T-helper 2 cell treated with Interferon-gamma antibody and Interleukin-4, amounts not matched to agents 5 μg/mL and 100 μg/mL, for 36 hours (primary cell): ENCODE results near the gene HIPK2.

ENCODE experiments used
- DNase-seq: peaks from one replicate; pipeline ENCODE4 v3.0.0; 2021; ENCODE audit warnings: low spot score
- H3K27ac Mint-ChIP-seq: one replicate; pipeline ENCODE4 v1.8.0; 2021; ENCODE audit warnings: mild to moderate bottlenecking, mixed read lengths
- H3K27me3 Mint-ChIP-seq: one replicate; pipeline ENCODE4 v1.8.0; 2021; ENCODE audit warnings: low read depth, mixed read lengths
- H3K36me3 Mint-ChIP-seq: one replicate; pipeline ENCODE4 v1.8.0; 2021; ENCODE audit warnings: low read depth, mixed read lengths
- H3K4me1 Mint-ChIP-seq: one replicate; pipeline ENCODE4 v1.8.0; 2021; ENCODE audit warnings: low read depth, mixed read lengths
- H3K4me3 Mint-ChIP-seq: one replicate; pipeline ENCODE4 v1.8.0; 2022; ENCODE audit warnings: mild to moderate bottlenecking, moderate library complexity, mixed read lengths
- H3K9me3 Mint-ChIP-seq: one replicate; pipeline ENCODE4 v1.8.0; 2021; ENCODE audit warnings: mixed read lengths

HIPK2 gene

GRCh38 chr7:139777948-139778841 lies at the start of gene HIPK2:
Gene HIPK2 (minus strand): TSS chr7:139777998. CDS start chr7:139777623, 375 bp downstream.
- Mint-ChIP-seq H3K4me1 (peaks cover 38% of the 10 kb centered on the region), H3K27ac (peak within 1 kb of the TSS; percentile 97), H3K27me3 (peaks cover 18% of the 10 kb centered on the region)

GRCh38 chr7:139827042-139827441 lies 49.2 kb upstream of the HIPK2 start:
- no peak overlapping the region for H3K27ac Mint-ChIP-seq
- no peak overlapping the region for H3K4me3 Mint-ChIP-seq
- H3K4me1 Mint-ChIP-seq: peaks cover 20% of the 10 kb centered on the region
- no peak for DNase-seq
- H3K36me3 Mint-ChIP-seq: no peaks in the 10 kb centered on the region
- H3K27me3 Mint-ChIP-seq: peaks cover 18% of the 10 kb centered on the region
- H3K9me3 Mint-ChIP-seq: no peaks in the 10 kb centered on the region

More at GRCh38 chr7:139777948-139778841, at the start of gene HIPK2:
- H3K9me3 Mint-ChIP-seq: no peaks in the 10 kb centered on the region
- peak; percentile 68 for DNase-seq
- peaks cover 5% of the 10 kb centered on the region for H3K36me3 Mint-ChIP-seq
- H3K4me3 Mint-ChIP-seq: peak within 1 kb of the TSS; percentile 96

GRCh38 chr7:139825666-139826290 lies 48.0 kb upstream of the HIPK2 start:
- peaks cover 16% of the 10 kb centered on the region for H3K4me1 Mint-ChIP-seq
- no peak for DNase-seq

GRCh38 chr7:139823959-139824521 lies 46.2 kb upstream of the HIPK2 start:
- Mint-ChIP-seq H3K27me3 (peaks cover 18% of the 10 kb centered on the region), H3K27ac (no peak overlapping the region), H3K4me1 (peaks cover 5% of the 10 kb centered on the region), H3K4me3 (no peak overlapping the region), H3K9me3 (no peaks in the 10 kb centered on the region), H3K36me3 (no peaks in the 10 kb centered on the region)
- no peak for DNase-seq

More at GRCh38 chr7:139825666-139826290, 48.0 kb upstream of the HIPK2 start:
- Mint-ChIP-seq H3K36me3 (no peaks in the 10 kb centered on the region), H3K9me3 (no peaks in the 10 kb centered on the region), H3K4me3 (no peak overlapping the region), H3K27ac (no peak overlapping the region), H3K27me3 (peaks cover 18% of the 10 kb centered on the region)

- no peaks in the 10 kb centered on the region for H3K9me3 Mint-ChIP-seq
- no peak overlapping the region for H3K4me3 Mint-ChIP-seq
- H3K27me3 Mint-ChIP-seq: peaks cover 16% of the 10 kb centered on the region
- H3K36me3 Mint-ChIP-seq: no peaks in the 10 kb centered on the region
- H3K27ac Mint-ChIP-seq: no peak overlapping the region
- no peaks in the 10 kb centered on the region for H3K4me1 Mint-ChIP-seq
- DNase-seq: no peak
These were observed 45.1 kb upstream of the HIPK2 start for GRCh38 chr7:139822855-139823254.

- no peak overlapping the region for H3K4me3 Mint-ChIP-seq
- H3K27me3 Mint-ChIP-seq: peaks cover 6% of the 10 kb centered on the region
- H3K4me1 Mint-ChIP-seq: no peaks in the 10 kb centered on the region
- no peak overlapping the region for H3K27ac Mint-ChIP-seq
- no peak for DNase-seq
- H3K36me3 Mint-ChIP-seq: no peaks in the 10 kb centered on the region
- H3K9me3 Mint-ChIP-seq: no peaks in the 10 kb centered on the region
These were observed 43.7 kb upstream of the HIPK2 start for GRCh38 chr7:139821349-139822105.

- no peaks in the 10 kb centered on the region for H3K27me3 Mint-ChIP-seq
- H3K36me3 Mint-ChIP-seq: no peaks in the 10 kb centered on the region
- no peak overlapping the region for H3K27ac Mint-ChIP-seq
These were observed 42.3 kb upstream of the HIPK2 start for GRCh38 chr7:139820089-139820488.

GRCh38 chr7:139817249-139817648 lies 39.5 kb upstream of the HIPK2 start:
- H3K27me3 Mint-ChIP-seq: no peaks in the 10 kb centered on the region
- no peak for DNase-seq

More at GRCh38 chr7:139820089-139820488, 42.3 kb upstream of the HIPK2 start:
- no peak for DNase-seq
- H3K4me1 Mint-ChIP-seq: no peaks in the 10 kb centered on the region
- H3K4me3 Mint-ChIP-seq: no peak overlapping the region
- H3K9me3 Mint-ChIP-seq: peaks cover 7% of the 10 kb centered on the region

GRCh38 chr7:139813689-139814088 lies 35.9 kb upstream of the HIPK2 start:
- peaks cover 5% of the 10 kb centered on the region for H3K4me1 Mint-ChIP-seq
- DNase-seq: no peak
- no peak overlapping the region for H3K27ac Mint-ChIP-seq
- peaks cover 7% of the 10 kb centered on the region for H3K9me3 Mint-ChIP-seq
- no peaks in the 10 kb centered on the region for H3K36me3 Mint-ChIP-seq
- no peak overlapping the region for H3K4me3 Mint-ChIP-seq
- H3K27me3 Mint-ChIP-seq: peaks cover 3% of the 10 kb centered on the region

More at GRCh38 chr7:139817249-139817648, 39.5 kb upstream of the HIPK2 start:
- Mint-ChIP-seq H3K4me3 (no peak overlapping the region), H3K27ac (no peak overlapping the region), H3K36me3 (no peaks in the 10 kb centered on the region), H3K9me3 (peaks cover 7% of the 10 kb centered on the region), H3K4me1 (peaks cover 3% of the 10 kb centered on the region)

- no peak for DNase-seq
- peaks cover 5% of the 10 kb centered on the region for H3K4me1 Mint-ChIP-seq
These were observed 35.4 kb upstream of the HIPK2 start for GRCh38 chr7:139813151-139813550.

GRCh38 chr7:139811066-139811465 lies 33.3 kb upstream of the HIPK2 start:
- Mint-ChIP-seq H3K4me3 (no peak overlapping the region), H3K4me1 (peaks cover 5% of the 10 kb centered on the region), H3K9me3 (peaks cover 5% of the 10 kb centered on the region), H3K36me3 (no peaks in the 10 kb centered on the region), H3K27ac (no peak overlapping the region), H3K27me3 (peaks cover 3% of the 10 kb centered on the region)
- no peak for DNase-seq

More at GRCh38 chr7:139813151-139813550, 35.4 kb upstream of the HIPK2 start:
- Mint-ChIP-seq H3K27ac (no peak overlapping the region), H3K36me3 (no peaks in the 10 kb centered on the region), H3K27me3 (peaks cover 3% of the 10 kb centered on the region), H3K4me3 (no peak overlapping the region), H3K9me3 (peaks cover 7% of the 10 kb centered on the region)

- Mint-ChIP-seq H3K36me3 (no peaks in the 10 kb centered on the region), H3K27me3 (peaks cover 3% of the 10 kb centered on the region), H3K4me3 (no peak overlapping the region), H3K4me1 (peaks cover 4% of the 10 kb centered on the region), H3K9me3 (peaks cover 8% of the 10 kb centered on the region), H3K27ac (no peak overlapping the region)
- DNase-seq: no peak
These were observed 31.1 kb upstream of the HIPK2 start for GRCh38 chr7:139808846-139809442.

GRCh38 chr7:139808427-139808826 lies 30.6 kb upstream of the HIPK2 start:
- no peak for DNase-seq
- peaks cover 3% of the 10 kb centered on the region for H3K27me3 Mint-ChIP-seq
- H3K9me3 Mint-ChIP-seq: peaks cover 8% of the 10 kb centered on the region
- peaks cover 2% of the 10 kb centered on the region for H3K4me1 Mint-ChIP-seq
- H3K27ac Mint-ChIP-seq: no peak overlapping the region
- H3K4me3 Mint-ChIP-seq: no peak overlapping the region
- H3K36me3 Mint-ChIP-seq: no peaks in the 10 kb centered on the region
